ENCODE measurements around the gene ERBB4.

ERBB4 gene

DNA sequence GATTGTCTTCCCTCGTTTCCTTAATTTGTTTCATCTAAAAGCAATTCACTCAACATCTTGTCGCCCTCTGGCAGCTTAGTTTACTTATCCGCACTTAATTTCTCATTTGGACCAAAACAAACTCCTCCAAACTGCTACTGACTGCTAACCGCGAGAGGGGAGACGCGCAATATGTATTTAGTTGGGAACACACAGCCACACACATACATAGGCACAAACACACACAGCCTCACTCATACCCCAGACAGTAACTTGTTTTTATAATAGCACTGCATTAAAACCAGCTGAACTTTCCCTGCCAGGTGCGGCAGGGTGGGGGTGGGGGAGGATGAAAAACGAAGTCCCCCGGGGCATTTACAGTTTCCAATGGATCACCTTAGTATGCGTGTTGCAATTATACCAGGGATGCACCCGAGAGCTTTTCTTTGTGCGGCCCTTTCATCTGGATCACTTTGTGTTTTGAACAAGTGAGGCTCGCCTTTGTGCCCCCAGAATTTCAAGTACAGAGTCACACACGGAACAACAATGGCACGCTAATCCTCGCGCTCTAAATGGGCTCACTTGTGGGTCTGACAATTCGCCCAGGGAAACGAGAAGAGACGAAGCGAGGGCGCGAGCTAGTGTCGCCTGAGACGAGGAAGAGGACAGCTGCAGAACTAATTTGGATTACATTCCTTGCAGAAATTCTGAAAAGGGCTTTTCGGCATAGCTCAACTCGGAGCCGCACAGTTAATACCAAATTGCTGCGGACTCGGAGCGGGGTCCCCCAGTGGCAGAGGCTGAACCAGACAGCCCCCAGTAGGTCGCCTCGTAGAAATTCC lies 2.4 kb downstream of the ERBB4 start:
- TF ChIP-seq GATA3 (IDR thresholded peaks at IDR 0.05; ENCODE audit: low read depth, low read length): no peak
- TF ChIP-seq GATA2 (IDR thresholded peaks at IDR 0.05; ENCODE audit: low read depth, low read length): no peak

DNA sequence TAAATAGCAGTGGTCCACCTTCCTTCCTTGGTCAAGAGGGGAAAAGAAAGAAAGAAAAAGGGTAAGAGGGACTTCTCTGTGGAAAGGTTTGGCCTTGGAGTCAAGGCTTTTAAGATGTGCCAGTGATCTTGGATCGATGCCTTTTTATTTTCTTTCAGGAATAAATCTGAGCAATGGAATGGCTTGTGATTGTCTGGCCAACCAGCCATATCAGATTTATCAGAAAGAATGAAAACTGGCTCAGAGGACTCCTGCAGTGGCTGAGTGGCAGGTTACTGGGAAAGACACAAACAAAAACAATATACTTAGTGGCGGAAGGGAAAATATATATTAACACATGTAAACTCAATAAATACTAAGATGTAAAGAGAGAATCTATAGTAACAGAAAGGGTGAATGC lies 4.3 kb downstream of the ERBB4 start:
- TF ChIP-seq GATA2 (IDR thresholded peaks at IDR 0.05; ENCODE audit: low read depth, low read length) (no peak), GATA3 (IDR thresholded peaks at IDR 0.05; ENCODE audit: low read depth, low read length) (no peak)

DNA sequence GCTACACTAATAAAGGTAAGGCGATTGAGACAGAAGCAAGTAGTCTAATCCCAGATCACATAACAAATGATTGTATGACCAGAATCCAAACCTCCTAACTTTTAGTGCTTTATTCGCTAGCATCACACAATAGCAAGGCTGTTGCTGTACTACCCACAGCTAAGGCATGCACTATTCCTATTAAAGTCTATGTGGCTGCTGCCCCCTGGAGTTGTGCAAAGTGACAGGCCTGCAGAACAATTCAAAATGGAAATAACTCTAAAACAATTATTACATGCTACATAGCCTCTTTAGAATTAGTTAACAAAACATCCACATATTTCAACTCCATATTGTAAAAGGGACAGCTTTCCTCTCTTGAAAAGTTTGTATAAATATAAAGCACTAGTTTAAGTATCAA lies 6.0 kb downstream of the ERBB4 start:
- TF ChIP-seq GATA3 (IDR thresholded peaks at IDR 0.05; ENCODE audit: low read depth, low read length) (no peak), GATA2 (IDR thresholded peaks at IDR 0.05; ENCODE audit: low read depth, low read length) (no peak)

DNA sequence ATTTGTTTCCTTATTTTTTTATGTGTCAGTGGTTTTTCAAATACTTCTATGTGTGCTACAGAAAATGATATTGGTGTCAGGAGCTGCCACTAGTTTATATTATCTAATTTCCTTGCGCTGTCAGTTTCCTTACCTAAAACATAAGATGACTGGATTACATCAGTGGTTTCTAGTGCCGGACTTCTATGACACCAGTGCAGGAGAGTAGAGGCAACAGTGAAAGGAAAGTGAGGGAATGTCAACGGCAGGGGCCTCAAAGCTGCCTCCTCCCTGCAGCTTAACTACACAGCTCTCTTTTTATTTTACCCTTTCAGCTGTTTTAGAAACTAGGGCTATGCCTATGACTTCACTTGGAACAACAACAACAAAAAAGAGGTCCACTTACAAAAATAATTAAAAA lies 6.5 kb downstream of the ERBB4 start:
- TF ChIP-seq GATA3 (IDR thresholded peaks at IDR 0.05; ENCODE audit: low read depth, low read length) (no peak), GATA2 (IDR thresholded peaks at IDR 0.05; ENCODE audit: low read depth, low read length) (no peak)

DNA sequence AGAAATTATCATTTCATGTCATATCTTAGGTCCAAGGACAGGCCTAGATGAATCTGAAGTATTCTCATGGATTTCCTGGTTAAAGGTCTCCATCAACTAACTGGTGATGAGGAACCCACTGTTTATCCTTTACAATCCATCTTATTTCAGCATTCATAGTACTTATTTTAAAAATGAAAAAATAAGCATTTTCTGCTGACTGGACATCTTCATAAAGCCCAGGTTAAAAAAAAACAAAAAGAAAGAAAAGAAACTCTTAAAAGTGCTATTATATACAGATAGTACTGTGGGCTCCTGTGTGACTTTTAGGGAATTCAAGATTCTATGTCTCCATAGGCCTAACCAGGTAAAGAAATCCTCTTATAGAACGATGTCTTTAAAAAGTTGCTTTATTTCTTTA lies 7.1 kb downstream of the ERBB4 start:
- no peak for TF ChIP-seq GATA2 (IDR thresholded peaks at IDR 0.05; ENCODE audit: low read depth, low read length)
- no peak for TF ChIP-seq GATA3 (IDR thresholded peaks at IDR 0.05; ENCODE audit: low read depth, low read length)

DNA sequence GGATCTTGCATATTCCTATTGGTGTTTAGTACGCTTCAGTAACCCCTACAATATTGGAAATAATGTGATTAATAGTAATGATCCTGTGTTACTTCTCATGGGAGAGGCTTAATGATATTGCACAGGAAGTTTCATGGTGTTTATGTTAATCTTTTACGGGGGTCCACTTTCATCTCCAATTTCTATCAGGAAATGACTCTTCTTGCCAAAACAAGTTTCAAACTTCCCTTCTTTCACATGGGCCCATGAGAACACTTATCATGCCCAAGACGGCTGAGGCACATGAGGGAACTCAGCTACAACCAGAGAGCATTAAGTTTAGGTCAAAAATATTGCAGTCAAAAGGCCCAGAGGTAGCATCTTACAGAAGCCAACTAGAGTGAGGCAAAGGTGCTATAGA lies 7.6 kb downstream of the ERBB4 start:
- TF ChIP-seq GATA3 (IDR thresholded peaks at IDR 0.05; ENCODE audit: low read depth, low read length) (no peak), GATA2 (IDR thresholded peaks at IDR 0.05; ENCODE audit: low read depth, low read length) (no peak)

DNA sequence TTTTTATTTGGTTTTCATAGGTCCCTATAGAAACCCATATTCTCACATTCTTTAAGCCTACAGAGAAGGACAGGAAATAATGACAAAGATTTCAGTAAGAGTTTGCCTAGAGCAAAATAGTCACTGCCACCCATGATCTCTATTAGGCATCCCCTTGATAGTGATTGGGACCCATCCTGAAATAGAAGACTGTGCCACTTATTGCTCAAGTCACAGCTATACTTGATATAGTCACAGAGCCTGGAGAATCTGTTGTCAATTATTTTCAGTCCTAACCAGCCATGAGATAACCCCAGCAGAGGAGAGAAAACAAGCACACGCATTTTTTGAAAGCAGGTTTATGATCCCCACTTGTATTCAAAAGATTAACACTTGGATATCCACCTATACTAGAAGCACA lies 8.2 kb downstream of the ERBB4 start:
- TF ChIP-seq GATA3 (IDR thresholded peaks at IDR 0.05; ENCODE audit: low read depth, low read length) (no peak), GATA2 (IDR thresholded peaks at IDR 0.05; ENCODE audit: low read depth, low read length) (no peak)

DNA sequence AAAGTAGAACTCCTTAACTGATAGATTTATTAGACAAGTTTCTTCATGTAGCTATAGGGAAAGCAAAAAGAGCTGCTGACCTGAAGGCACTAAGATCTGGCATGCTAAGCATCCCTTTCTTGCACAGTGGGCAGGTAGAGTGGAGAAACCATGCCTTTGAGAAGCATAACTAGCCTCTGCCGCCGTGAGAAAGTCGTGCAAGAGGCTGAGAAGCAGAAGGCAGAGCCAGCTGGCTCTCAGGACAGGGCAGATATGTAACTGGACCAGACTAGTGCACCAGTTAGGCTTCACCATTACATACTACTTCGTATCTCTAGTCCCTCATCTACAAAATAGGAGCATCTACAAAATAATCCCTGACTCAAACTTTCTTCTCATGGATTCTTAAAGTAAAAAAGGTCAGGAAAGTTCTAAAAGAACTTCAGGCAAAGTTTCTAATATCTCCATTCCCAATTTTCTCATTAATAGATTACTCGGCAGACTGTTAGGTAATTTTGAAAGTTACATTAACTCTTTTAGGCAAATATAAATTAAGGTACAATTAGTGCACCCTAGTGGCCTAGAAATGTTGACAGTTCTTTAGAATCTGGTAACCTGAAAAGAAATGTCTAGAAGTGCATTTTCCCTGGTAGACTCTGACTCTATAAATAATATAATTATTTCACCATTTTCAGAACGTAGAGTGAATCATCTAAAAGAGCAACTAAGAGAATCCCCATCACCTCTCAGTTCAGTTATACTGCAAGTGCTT lies 10.3 kb downstream of the ERBB4 start:
- TF ChIP-seq GATA2 (IDR thresholded peaks at IDR 0.05; ENCODE audit: low read depth, low read length) (no peak), GATA3 (IDR thresholded peaks at IDR 0.05; ENCODE audit: low read depth, low read length) (no peak)

DNA sequence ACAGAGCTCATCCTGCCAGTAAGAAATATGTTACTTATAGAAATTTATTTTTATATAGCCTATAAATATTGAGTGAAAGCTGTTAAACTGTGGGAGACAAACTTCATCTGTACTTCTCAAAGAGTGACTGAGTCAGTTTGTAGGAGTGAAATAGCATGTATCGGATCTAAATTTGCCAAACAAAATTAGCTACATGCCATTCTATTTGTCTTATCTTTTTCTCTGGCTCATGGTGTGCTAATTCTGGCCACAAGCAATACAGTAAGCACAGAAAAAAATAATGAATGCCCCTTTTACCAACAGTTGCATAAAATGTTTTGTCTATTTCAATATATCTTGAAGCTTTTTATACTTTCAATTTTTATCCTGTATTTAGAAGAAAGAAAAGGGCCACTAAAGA lies 12.5 kb downstream of the ERBB4 start:
- TF ChIP-seq GATA2 (IDR thresholded peaks at IDR 0.05; ENCODE audit: low read depth, low read length) (no peak), GATA3 (IDR thresholded peaks at IDR 0.05; ENCODE audit: low read depth, low read length) (no peak)

DNA sequence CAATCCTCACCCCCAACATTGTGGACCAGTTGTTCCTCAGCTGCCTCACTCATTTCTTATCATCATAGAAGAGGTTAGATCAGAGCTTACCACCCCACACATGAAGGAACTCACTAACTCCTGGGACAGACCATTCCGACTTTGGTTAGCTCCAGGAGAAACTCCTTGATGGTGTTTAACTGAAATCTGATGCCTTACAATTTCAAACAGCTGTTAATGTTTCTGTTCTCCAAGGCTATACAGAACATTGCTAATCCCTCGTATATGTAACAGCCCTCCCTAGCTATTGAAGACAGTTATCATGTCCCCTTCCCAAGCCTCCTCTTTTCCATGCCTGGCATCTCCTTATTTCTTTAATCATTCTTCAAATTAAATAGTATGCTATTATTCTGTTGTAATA lies 14.8 kb downstream of the ERBB4 start:
- TF ChIP-seq GATA2 (IDR thresholded peaks at IDR 0.05; ENCODE audit: low read depth, low read length) (no peak), GATA3 (IDR thresholded peaks at IDR 0.05; ENCODE audit: low read depth, low read length) (no peak)

DNA sequence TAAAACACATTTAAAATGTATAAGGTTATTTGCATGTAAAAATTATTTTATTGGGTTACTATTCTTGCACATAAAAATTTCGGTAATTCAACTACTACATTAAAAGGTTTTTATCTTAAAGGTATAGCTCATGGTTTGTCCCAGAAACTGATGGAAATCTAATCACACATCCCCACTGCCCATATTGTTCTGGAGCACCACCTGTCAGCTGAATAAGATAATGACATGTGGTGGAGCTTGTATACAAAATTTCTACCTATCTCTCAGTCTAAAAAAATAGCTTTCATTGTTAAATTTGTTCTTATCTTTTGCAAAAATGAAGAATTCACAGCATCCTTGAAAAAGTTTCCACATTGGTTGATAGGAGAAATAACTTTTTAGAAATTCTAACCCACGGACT lies 18.3 kb downstream of the ERBB4 start:
- TF ChIP-seq GATA2 (IDR thresholded peaks at IDR 0.05; ENCODE audit: low read depth, low read length) (no peak), GATA3 (IDR thresholded peaks at IDR 0.05; ENCODE audit: low read depth, low read length) (no peak)

DNA sequence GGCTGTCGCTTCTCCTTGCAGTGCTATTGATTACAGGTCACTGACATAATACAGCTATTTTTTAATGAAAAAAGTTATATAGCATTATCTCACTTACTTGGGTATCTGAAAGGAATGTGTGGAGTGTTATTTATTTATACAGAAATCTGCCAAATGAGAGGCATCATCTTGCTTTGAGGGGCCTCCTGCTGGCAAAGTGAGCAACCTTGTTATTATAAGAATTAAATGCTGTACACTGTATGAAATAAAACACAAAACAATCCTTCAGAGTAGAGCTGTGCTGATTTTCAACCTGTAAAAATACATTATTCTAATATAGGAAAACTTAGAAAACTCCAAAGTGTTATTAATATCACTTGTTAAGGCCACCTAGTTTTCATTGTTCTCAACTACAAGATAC lies 20.9 kb downstream of the ERBB4 start:
- no peak for TF ChIP-seq GATA2 (IDR thresholded peaks at IDR 0.05; ENCODE audit: low read depth, low read length)

DNA sequence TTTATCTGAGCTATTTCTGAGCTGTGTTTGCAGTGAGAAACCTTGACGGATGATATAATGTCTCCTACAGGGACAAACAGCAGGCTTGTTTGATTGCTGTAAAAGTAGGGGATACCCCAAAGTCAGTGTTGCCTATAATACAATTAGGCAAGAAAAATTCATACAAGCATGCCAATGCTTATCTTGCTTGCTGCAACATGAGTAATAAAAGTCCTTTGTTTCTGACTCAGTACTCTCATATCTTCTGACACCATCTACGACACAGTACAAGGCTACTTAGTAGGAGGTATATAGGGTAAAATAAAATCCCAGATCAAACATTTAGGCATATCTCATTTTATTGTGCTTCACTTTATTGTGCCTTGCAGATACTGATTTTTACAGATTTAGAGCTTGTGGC lies 33.0 kb downstream of the ERBB4 start:
- TF ChIP-seq GATA2 (IDR thresholded peaks at IDR 0.05; ENCODE audit: low read depth, low read length) (no peak), GATA3 (IDR thresholded peaks at IDR 0.05; ENCODE audit: low read depth, low read length) (no peak)

DNA sequence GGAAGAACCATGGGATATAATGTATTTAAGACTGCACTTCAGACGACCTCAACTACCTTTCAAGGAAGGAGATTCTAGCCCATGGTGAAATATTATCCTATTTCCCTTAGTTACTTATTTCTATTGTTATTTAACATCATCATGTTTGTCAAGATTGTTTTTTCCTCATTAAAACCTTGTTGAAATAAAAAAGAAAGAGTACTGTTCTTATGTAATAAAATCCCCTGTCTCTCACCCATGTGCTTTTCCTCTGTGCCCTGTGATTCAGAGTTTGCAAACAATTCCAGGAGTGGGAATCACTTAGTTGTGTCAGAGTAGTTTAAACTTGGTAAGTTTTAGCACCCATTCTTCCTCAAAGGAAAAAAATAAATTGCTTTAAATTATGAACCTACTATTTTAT lies 43.6 kb downstream of the ERBB4 start:
- TF ChIP-seq GATA3 (IDR thresholded peaks at IDR 0.05; ENCODE audit: low read depth, low read length): no peak
- TF ChIP-seq GATA2 (IDR thresholded peaks at IDR 0.05; ENCODE audit: low read depth, low read length): no peak

DNA sequence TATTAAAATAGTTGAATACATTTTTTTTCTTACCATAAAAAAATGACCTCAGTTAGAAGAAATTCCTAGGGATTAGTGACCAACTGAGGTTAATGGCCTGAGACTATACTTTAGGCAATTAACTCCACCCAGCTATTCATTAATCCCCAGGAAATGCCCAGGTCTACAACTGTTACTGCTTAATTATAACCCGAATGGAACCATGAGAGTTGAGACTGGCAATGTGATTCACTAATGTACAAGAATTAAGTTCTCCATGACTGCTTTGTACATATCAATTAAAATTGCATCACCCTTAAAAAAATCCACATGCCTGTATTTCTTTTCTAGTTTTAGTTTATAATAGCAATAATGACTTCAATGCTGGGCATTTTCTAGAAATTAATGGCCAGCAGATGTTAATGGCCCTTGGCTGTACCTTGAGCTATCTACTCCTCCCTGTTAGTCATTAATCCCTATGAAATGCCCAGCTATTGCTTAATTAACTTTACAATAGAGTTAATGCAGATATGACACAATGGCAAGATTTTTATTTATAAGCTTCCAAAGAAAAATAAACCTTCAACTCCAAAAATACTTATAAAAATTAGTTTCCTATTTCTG lies 44.1 kb downstream of the ERBB4 start:
- no peak for TF ChIP-seq GATA3 (IDR thresholded peaks at IDR 0.05; ENCODE audit: low read depth, low read length)
- TF ChIP-seq GATA2 (IDR thresholded peaks at IDR 0.05; ENCODE audit: low read depth, low read length): no peak

Measured in SH-SY5Y (cell line).